GM18505 (cell line): ENCODE measurements around the gene DAP3.
"Not testable (repeated sequence)": the region's sequence is repeated elsewhere in the genome, so short reads cannot be mapped to it uniquely, and the experiment has no call there.

Source experiments
- ATAC-seq: cut with Tn5 transposase; IDR thresholded peaks from one replicate; pipeline ENCODE4 v1.9.1; 2021; ENCODE audit not compliant: unreplicated experiment
- POLR2A ChIP-seq: IDR thresholded peaks from 4 replicates; pipeline ENCODE4 v1.6.1; 2011; ENCODE audit warnings: borderline replicate concordance; ENCODE audit not compliant: insufficient read depth, insufficient read length; ENCODE audit errors: extremely low read depth

DAP3 gene

DNA sequence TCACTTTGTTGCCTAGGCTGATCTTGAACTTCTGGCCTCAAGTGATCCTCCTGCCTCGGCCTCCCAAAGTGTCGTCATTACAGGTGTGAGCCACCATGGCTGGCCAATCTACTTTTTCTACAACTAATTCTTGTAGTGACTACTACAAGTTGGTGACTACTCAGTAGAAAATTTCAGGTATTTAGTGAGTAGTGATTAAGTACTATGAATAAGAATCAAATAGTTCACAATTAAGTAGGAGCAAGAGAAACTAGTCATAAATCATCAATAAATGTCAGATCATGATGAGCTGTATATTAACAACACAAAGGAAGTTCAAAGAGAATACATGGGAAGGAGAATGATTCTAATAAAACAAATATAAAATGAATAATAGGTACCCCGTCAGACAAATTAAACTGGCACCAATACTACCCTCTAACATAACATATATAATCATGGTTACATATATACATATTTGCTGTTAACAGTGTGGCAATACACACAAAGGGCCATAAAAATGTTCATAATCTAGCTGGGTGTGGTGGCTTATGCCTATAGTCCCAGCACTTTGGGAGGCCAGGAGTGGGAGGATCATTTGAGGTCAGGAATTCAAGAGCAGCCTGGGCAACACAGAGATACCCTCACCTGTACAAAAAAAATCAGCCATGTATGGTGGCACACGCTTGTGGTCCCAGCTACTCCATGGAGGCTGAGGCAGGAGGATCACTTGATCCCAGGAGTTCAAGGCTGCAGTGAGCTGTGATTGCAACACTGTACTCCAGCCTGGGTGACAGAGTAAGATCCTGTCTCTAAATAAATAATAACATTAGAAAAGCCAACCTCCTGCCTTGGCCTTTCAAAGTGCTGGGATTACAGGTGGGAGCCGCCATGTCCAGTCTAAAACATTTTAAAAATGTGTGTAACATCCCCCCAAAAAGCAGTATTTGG, 19.4 kb upstream of the DAP3 start:
- TF ChIP-seq POLR2A: no peak
- ATAC-seq: no peak

- ATAC-seq: no peak
- TF ChIP-seq POLR2A: no peak
These were observed 17.1 kb upstream of the DAP3 start for GRCh38 chr1:155671750-155672149.

DNA sequence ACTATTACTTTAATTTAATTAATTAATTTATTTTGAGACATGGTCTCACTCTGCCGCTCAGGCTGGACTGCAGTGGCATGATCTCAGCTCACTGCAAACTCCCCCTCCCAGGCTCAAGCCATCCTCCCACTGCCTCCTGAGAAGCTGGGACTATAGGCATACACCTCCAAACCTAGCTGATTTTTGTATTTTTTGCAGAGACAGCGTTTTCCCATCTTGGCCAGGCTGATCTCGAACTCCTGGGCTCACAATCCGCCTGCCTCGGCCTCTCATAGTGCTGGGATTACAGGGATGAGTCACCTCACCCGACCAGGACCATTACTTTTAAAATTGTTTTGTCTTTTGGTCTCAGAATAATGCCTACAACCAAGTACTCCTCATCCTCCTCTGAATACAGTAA, 15.9 kb upstream of the DAP3 start:
- ATAC-seq: no peak
- TF ChIP-seq POLR2A: no peak

DNA sequence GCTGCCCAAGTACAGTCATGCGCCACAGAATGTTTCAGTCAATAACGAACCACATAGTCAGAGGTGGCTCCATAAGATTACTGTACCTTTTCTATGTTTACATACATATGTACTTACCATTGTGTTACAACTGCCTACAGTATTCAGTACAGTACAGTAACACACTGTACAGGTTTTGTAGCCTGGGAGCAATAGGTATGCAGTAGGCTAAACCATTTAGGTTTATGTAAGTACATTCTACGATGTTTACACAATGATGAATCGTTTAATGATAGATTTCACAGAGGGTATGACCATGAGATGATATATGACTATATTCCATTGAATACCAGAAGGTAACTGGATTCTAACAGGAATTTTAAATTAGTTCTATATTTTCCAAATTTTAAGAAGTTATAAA, 10.9 kb upstream of the DAP3 start:
- TF ChIP-seq POLR2A: no peak

DNA sequence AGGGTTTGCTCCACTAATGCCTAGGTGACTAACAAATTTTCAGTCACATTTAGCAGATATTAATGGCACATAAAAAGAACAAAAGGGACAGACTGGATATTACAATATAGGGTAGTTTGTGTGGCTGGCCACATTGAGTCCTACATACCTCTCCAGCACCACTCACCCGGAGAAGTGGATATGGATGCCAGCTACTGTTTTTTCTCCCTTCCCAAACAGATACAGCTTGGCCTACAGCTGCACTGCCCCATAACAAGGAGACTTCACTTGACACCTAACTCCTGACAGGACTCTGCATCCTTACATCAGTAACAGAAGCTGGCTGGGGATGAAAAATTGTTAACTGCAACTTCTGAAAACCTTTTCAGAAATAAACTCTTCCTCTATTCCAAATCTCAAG, 9.9 kb upstream of the DAP3 start:
- not testable (repeated sequence) for ATAC-seq

More for the DNA sequence above, 10.9 kb upstream of the DAP3 start:
- no peak for ATAC-seq

- no peak for TF ChIP-seq POLR2A
- no peak for ATAC-seq
These were observed 8.4 kb upstream of the DAP3 start for GRCh38 chr1:155680531-155680930.

DNA sequence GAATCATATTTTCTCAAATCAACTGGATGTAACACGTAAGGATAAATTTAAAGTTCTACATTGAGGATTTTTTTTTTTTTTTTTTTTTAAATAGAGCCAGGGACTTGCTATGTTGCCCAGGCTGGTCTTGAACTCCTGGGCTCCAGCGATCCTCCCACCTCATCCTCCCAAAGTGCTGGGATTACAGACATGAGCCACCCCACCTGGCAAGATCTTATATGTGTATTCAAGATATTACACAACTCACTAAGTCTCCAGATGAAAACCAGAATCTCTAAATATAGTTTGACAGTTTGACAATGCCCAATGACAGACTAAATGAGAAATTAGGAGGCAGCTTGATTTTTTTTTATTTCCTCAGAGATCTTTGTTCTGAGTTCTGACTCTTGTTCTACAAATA, 7.1 kb upstream of the DAP3 start:
- no peak for TF ChIP-seq POLR2A
- ATAC-seq: no peak

DNA sequence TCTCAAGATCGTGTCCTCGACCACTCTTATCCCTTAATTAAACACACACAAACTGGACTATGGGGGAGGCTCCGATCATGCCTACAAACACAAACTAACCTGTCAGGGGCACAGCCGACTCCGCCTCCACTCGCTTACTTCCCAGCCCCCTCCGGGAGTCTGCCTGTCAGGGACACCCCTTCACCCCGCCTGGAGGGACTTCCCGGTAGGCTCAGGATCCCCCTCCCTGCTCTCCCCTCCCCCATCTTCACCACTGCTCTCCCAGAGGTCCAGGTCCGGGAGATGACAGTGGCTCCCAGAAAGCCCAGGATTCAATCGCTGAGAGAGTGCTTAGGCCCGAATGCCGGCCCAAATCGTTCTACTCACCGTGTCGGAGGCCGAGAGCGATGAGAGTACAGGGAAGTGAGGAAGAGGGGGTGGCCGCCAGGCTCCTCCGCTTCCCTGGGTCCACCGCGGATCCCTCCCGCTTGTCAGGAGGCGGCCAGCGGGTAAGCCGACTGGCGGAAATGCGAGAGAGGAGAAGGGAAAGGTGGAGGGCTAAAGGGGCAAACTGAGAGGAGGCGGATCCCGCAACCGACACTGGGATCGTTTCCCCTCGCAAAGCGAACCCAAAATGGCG, 1.1 kb upstream of the DAP3 start:
- ATAC-seq: peak; percentile 25

DNA sequence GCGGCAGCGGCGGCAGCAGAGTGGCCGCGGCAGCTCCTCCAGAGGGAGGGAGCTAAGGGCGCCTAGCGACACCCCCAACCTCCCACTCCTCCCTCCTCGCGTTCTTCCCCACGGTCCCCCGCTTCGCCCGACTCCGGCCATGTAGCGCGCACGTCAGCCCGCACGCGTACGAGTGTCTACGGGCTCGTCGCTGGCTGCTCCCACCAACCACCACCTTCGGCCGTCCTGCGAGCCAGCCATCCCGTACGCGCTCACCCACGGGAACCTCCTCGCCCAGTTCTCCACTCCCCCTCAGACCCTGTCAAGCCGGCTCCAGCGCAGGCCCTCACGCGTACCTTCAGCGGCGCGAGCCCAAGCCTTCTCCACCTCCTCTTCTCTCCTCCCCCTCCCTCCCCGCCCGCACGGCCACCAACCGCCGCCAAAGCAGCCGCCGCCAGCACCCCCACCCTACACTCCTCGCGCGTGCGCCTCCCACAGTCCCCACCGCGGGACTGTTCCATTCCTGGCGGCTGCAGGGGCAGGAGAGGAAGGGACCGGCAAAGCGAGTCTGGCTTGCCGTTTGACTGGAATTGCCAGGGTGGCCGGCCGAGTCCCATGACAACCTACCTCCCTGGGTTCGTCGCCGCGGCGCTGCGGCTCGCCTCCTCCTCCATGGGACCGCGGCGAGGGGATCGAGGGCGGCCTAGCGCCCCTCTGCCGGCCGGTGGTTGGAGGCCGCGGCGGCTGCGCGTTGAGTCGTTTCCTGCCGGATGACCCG, 389 bp upstream of the DAP3 start, which contains the start of gene YY1AP1:
Gene YY1AP1, minus strand, starts transcription at position 451 of the 757 bp plus-strand sequence. CDS start 8,338 bp downstream, outside the sequence.
- no peak for TF ChIP-seq POLR2A
- ATAC-seq: peak; percentile 73

DNA sequence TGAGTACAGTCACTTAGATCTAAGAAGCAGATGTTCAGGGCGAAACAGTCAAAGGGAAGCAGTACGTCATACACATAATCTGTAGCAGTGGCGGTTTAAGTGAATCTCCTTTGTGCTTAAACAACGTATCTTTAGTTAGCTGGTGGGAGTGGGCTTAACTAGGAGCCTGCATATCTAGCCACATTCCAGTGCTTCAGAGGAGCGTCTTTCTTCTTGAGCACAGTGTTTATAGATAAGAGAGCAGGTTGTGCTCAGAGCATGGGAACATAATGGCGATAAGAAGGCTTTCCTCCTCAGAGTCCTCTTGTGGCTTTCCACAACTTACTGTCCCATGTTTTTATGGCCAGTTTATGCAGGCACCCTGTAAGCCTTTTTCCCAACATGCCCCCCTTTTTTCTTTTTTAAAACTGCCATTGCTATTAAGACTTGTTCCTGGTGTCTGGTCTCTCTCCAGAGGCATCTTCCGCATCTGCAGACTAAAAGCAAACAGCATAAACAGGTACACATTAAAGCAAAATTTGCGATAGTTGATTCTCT, 3.2 kb downstream of the DAP3 start:
- no peak for ATAC-seq
- TF ChIP-seq POLR2A: no peak

GRCh38 chr1:155694167-155694566, 5.3 kb downstream of the DAP3 start:
- TF ChIP-seq POLR2A: no peak
- ATAC-seq: no peak

GRCh38 chr1:155695072-155695471, 6.2 kb downstream of the DAP3 start:
- ATAC-seq: no peak
- no peak for TF ChIP-seq POLR2A

- no peak for ATAC-seq
- TF ChIP-seq POLR2A: no peak
These were observed 6.7 kb downstream of the DAP3 start for GRCh38 chr1:155695608-155696007.
